Activated CD8-positive, alpha-beta memory T cell treated with anti-CD3 and anti-CD28 coated beads for 36 hours (primary cell): ENCODE results near the gene SLC35D2. TPM values are rescaled to one million over a fixed set of nuclear protein-coding genes. Genes with fewer than 3 reads are reported as not detected.

Experiments
- CTCF ChIA-PET: fragments of 350-600 bp; sonication (Branson Sonifier 250); formaldehyde crosslinking; loops from one replicate; lab custom pipeline; 2021; ENCODE audit warnings: antibody characterized with exemption; lab: Charles Lee
- POLR2A ChIA-PET: fragments of 350-600 bp; sonication (Branson Sonifier 250); formaldehyde crosslinking; loops from one replicate; lab custom pipeline; 2021; ENCODE audit warnings: antibody characterized with exemption; lab: Charles Lee
- total RNA-seq, 2 experiments: library from RNA; stranded (reverse); gene quantifications; one replicate each; pipeline ENCODE4 v1.2.3, GENCODE V29; 2021

The SLC35D2 gene
- 1 to 10 TPM; 3.4 to 4.2 TPM for total RNA-seq

GRCh38 chr9:96383165-96383942 lies at the start of gene SLC35D2:
SLC35D2 (minus strand) TSS chr9:96383711; CDS start chr9:96383634, 77 bp downstream.
- CTCF ChIA-PET = interaction anchor here (0.7 kb wide), 1 partner anchor 1538 kb away, joined by 3 read pairs; no protein-coding TSS in a partner anchor
- POLR2A ChIA-PET = interaction anchor here (0.6 to 0.7 kb wide), 3 partner anchors 39 to 869 kb away, joined by 3 to 5 read pairs (median 3); no protein-coding TSS in a partner anchor

GRCh38 chr9:96430377-96430776 lies 46.9 kb upstream of the SLC35D2 start:
- ChIA-PET POLR2A (no interaction called here), CTCF (no interaction called here)

- ChIA-PET POLR2A (no interaction called here), CTCF (interaction anchor here (1.2 kb wide), 1 partner anchor 348 kb away, joined by 3 read pairs; the partner anchor contains the start of gene ZNF510)
These were observed 46.2 kb upstream of the SLC35D2 start for GRCh38 chr9:96429732-96430131.

- ChIA-PET CTCF (interaction anchor here (0.7 to 1.0 kb wide), 2 partner anchors 45 to 230 kb away, joined by 3 read pairs; no protein-coding TSS in a partner anchor), POLR2A (no interaction called here)
These were observed 42.1 kb upstream of the SLC35D2 start for GRCh38 chr9:96425500-96426169.

- CTCF ChIA-PET = interaction anchor here (0.6 to 0.9 kb wide), 2 partner anchors 18 to 79 kb away, joined by 3 read pairs; no protein-coding TSS in a partner anchor
- POLR2A ChIA-PET = no interaction called here
These were observed 40.5 kb upstream of the SLC35D2 start for GRCh38 chr9:96423985-96424336.

- POLR2A ChIA-PET = no interaction called here
- CTCF ChIA-PET = interaction anchor here (0.6 to 0.9 kb wide), 2 partner anchors 18 to 79 kb away, joined by 3 read pairs; no protein-coding TSS in a partner anchor
These were observed 39.9 kb upstream of the SLC35D2 start for GRCh38 chr9:96423322-96423984.

- CTCF ChIA-PET = no interaction called here
- POLR2A ChIA-PET = no interaction called here
These were observed 37.1 kb upstream of the SLC35D2 start for GRCh38 chr9:96420468-96421219.

GRCh38 chr9:96419691-96419969 lies 36.1 kb upstream of the SLC35D2 start:
- POLR2A ChIA-PET = interaction anchor here (1.0 to 1.2 kb wide), 2 partner anchors 30 to 236 kb away, joined by 3 to 5 read pairs; partner anchors contain the start of gene HABP4
- CTCF ChIA-PET = no interaction called here

GRCh38 chr9:96418920-96419690 lies 35.6 kb upstream of the SLC35D2 start:
- CTCF ChIA-PET = no interaction called here
- POLR2A ChIA-PET = interaction anchor here (1.0 to 1.2 kb wide), 2 partner anchors 30 to 237 kb away, joined by 3 to 5 read pairs; partner anchors contain the start of gene HABP4

GRCh38 chr9:96418083-96418919 lies 34.8 kb upstream of the SLC35D2 start, which contains the start of gene ZNF367:
ZNF367 (minus strand) TSS chr9:96418370; CDS start chr9:96418032, 338 bp downstream.
- ChIA-PET CTCF (no interaction called here), POLR2A (no interaction called here)

- CTCF ChIA-PET = no interaction called here
- POLR2A ChIA-PET = no interaction called here
These were observed 34.2 kb upstream of the SLC35D2 start for GRCh38 chr9:96417661-96418082.

GRCh38 chr9:96417051-96417586 lies 33.6 kb upstream of the SLC35D2 start:
- ChIA-PET POLR2A (interaction anchor here (1.2 kb wide), 1 partner anchor 33 kb away, joined by 3 read pairs; the partner anchor contains the start of gene HABP4), CTCF (interaction anchor here (1.1 kb wide), 1 partner anchor 35 kb away, joined by 4 read pairs; no protein-coding TSS in a partner anchor)

GRCh38 chr9:96413302-96414221 lies 30.1 kb upstream of the SLC35D2 start:
- ChIA-PET CTCF (no interaction called here), POLR2A (interaction anchor here (0.6 to 1.2 kb wide), 2 partner anchors 35 to 36 kb away, joined by 4 to 5 read pairs; partner anchors contain the start of gene HABP4)

GRCh38 chr9:96412174-96412913 lies 28.8 kb upstream of the SLC35D2 start:
- POLR2A ChIA-PET = interaction anchor here (0.6 to 1.2 kb wide), 2 partner anchors 33 to 37 kb away, joined by 4 to 5 read pairs; partner anchors contain the start of gene HABP4
- CTCF ChIA-PET = no interaction called here
